Trophoblast cell (in vitro differentiated cells and primary cell): Measurements from ENCODE around the gene SAMSN1.

Experiments used
- DNase-seq, 2 donors: peaks; one replicate each; pipeline ENCODE4 v3.0.0-alpha.2; 2016
- H2AFZ ChIP-seq: 2 replicates; pipeline ENCODE4 v1.6.1; 2013; ENCODE audit warnings: low read length, moderate library complexity, mild to moderate bottlenecking; ENCODE audit not compliant: insufficient read depth, poor library complexity
- H2AK5ac ChIP-seq: 2 replicates; pipeline ENCODE4 v1.6.1; 2013; ENCODE audit warnings: mild to moderate bottlenecking, low read length
- H2BK120ac ChIP-seq: 2 replicates; pipeline ENCODE4 v1.6.1; 2013; ENCODE audit warnings: low read length, mild to moderate bottlenecking, moderate library complexity; ENCODE audit not compliant: insufficient read depth, poor library complexity
- H2BK12ac ChIP-seq: 2 replicates; pipeline ENCODE4 v1.6.1; 2013; ENCODE audit warnings: mild to moderate bottlenecking, low read length, moderate library complexity
- H2BK5ac ChIP-seq: 2 replicates; pipeline ENCODE4 v1.6.1; 2013; ENCODE audit warnings: low read length, low read depth, moderate library complexity, mild to moderate bottlenecking; ENCODE audit not compliant: poor library complexity
- H3K14ac ChIP-seq: 2 replicates; pipeline ENCODE4 v1.6.1; 2013; ENCODE audit warnings: mild to moderate bottlenecking, low read length
- H3K18ac ChIP-seq: 2 replicates; pipeline ENCODE4 v1.6.1; 2013; ENCODE audit warnings: mild to moderate bottlenecking, low read length
- H3K23ac ChIP-seq: 2 replicates; pipeline ENCODE4 v1.6.1; 2013; ENCODE audit warnings: low read length
- H3K27ac ChIP-seq: 2 replicates; pipeline ENCODE4 v1.5.1; 2013; ENCODE audit warnings: low read depth, mild to moderate bottlenecking, inconsistent platforms, low read length, moderate library complexity
- H3K27me3 ChIP-seq: 2 replicates; pipeline ENCODE4 v1.6.1; 2013; ENCODE audit warnings: inconsistent platforms, mild to moderate bottlenecking, low read length, moderate library complexity; ENCODE audit not compliant: insufficient read depth
- H3K36me3 ChIP-seq, 2 experiments: 1 replicate in 1 of 2; 2 replicates in 1 of 2; pipeline ENCODE4 v1.6.1; 2013; ENCODE audit warnings: low read length in 2 of 2, mild to moderate bottlenecking in 2 of 2, moderate library complexity in 1 of 2; ENCODE audit not compliant: insufficient read depth in 2 of 2, control insufficient read depth in 1 of 2
- H3K4ac ChIP-seq: 2 replicates; pipeline ENCODE4 v1.6.1; 2013; ENCODE audit warnings: low read depth, mild to moderate bottlenecking, low read length, moderate library complexity
- H3K4me1 ChIP-seq, 2 experiments: 1 replicate in 1 of 2; 2 replicates in 1 of 2; pipeline ENCODE4 v1.6.1; 2013; ENCODE audit warnings: low read length in 2 of 2, mild to moderate bottlenecking in 2 of 2, moderate library complexity in 1 of 2; ENCODE audit not compliant: insufficient read depth in 2 of 2, control insufficient read depth in 1 of 2
- H3K4me2 ChIP-seq: 2 replicates; pipeline ENCODE4 v1.6.1; 2013; ENCODE audit warnings: inconsistent platforms, mild to moderate bottlenecking, low read length, moderate library complexity
- H3K4me3 ChIP-seq: 2 replicates; pipeline ENCODE4 v1.5.1; 2013; ENCODE audit warnings: mild to moderate bottlenecking, low read depth, low read length, inconsistent platforms
- H3K79me1 ChIP-seq: one replicate; pipeline ENCODE4 v1.6.1; 2013; ENCODE audit warnings: low read length
- H3K79me2 ChIP-seq: 2 replicates; pipeline ENCODE4 v1.6.1; 2013; ENCODE audit warnings: low read length, mild to moderate bottlenecking; ENCODE audit not compliant: control insufficient read depth, insufficient read depth, poor library complexity
- H3K9ac ChIP-seq: 2 replicates; pipeline ENCODE4 v1.6.1; 2013; ENCODE audit warnings: mild to moderate bottlenecking, low read length
- H3K9me3 ChIP-seq: 2 replicates; pipeline ENCODE4 v1.6.1; 2013; ENCODE audit warnings: low read depth, mild to moderate bottlenecking, control low read depth, inconsistent platforms, low read length; ENCODE audit not compliant: insufficient read depth
- H4K12ac ChIP-seq: 2 replicates; pipeline ENCODE4 v1.6.1; 2013; ENCODE audit warnings: low read depth, mild to moderate bottlenecking, low read length, moderate library complexity
- H4K8ac ChIP-seq: 2 replicates; pipeline ENCODE4 v1.6.1; 2013; ENCODE audit warnings: low read depth, mild to moderate bottlenecking, low read length, moderate library complexity
- H4K91ac ChIP-seq: one replicate; pipeline ENCODE4 v1.6.1; 2013; ENCODE audit warnings: low read depth, mild to moderate bottlenecking, low read length, moderate library complexity
- WGBS: extraction: QIAGEN DNeasy Blood & Tissue Kit; methylation state at CpG from one replicate; pipeline ENCODE4 v1.1.7; 2013; ENCODE audit warnings: missing lambda C conversion rate; ENCODE audit not compliant: insufficient read length, insufficient coverage; ENCODE audit errors: extremely low coverage; 5-methylcytosine and 5-hydroxymethylcytosine counted together

The SAMSN1 gene

GRCh38 chr21:14535702-14536101 is 10.4 kb downstream of the SAMSN1 start:
- no peak overlapping the region for H3K18ac ChIP-seq
- H3K4me1 ChIP-seq: no peaks in the 10 kb centered on the region
- H3K4me3 ChIP-seq: no peak overlapping the region
- H3K9me3 ChIP-seq: no peaks in the 10 kb centered on the region
- no peak overlapping the region for H2AK5ac ChIP-seq
- no peak overlapping the region for H2AFZ ChIP-seq
- H3K4ac ChIP-seq: no peak overlapping the region
- H4K91ac ChIP-seq: no peak overlapping the region
- H2BK120ac ChIP-seq: no peak overlapping the region
- no peak overlapping the region for H4K8ac ChIP-seq
- H3K27me3 ChIP-seq: no peaks in the 10 kb centered on the region
- H3K79me1 ChIP-seq: no peaks in the 10 kb centered on the region
- H3K36me3 ChIP-seq: no peaks in the 10 kb centered on the region
- H4K12ac ChIP-seq: no peak overlapping the region
- no peak overlapping the region for H3K27ac ChIP-seq
- H2BK5ac ChIP-seq: no peak overlapping the region
- no peak overlapping the region for H3K14ac ChIP-seq
- peak in 1 of 2 donors; percentile 19 for DNase-seq
- no peak overlapping the region for H3K23ac ChIP-seq
- H3K4me2 ChIP-seq: no peak overlapping the region
- H3K9ac ChIP-seq: no peak overlapping the region
- H3K79me2 ChIP-seq: no peaks in the 10 kb centered on the region
- no peak overlapping the region for H2BK12ac ChIP-seq

- no peak overlapping the region for H3K27ac ChIP-seq
- no peak overlapping the region for H2BK5ac ChIP-seq
- H3K4me2 ChIP-seq: no peak overlapping the region
- no peak overlapping the region for H3K4me3 ChIP-seq
- H3K36me3 ChIP-seq: no peaks in the 10 kb centered on the region
- no peak overlapping the region for H4K12ac ChIP-seq
- H2AFZ ChIP-seq: no peak overlapping the region
- no peak overlapping the region for H3K18ac ChIP-seq
- no peak overlapping the region for H3K23ac ChIP-seq
- H3K79me2 ChIP-seq: no peaks in the 10 kb centered on the region
- no CpG with 5 or more reads among the region's 6 CpGs for WGBS
- no peak overlapping the region for H4K91ac ChIP-seq
- H3K9me3 ChIP-seq: no peaks in the 10 kb centered on the region
- peak; percentile 59 to 94 for DNase-seq
- H3K14ac ChIP-seq: no peak overlapping the region
- no peaks in the 10 kb centered on the region for H3K27me3 ChIP-seq
- H3K4ac ChIP-seq: no peak overlapping the region
- H2BK120ac ChIP-seq: no peak overlapping the region
- H2AK5ac ChIP-seq: no peak overlapping the region
- no peaks in the 10 kb centered on the region for H3K79me1 ChIP-seq
- no peak overlapping the region for H2BK12ac ChIP-seq
- H3K4me1 ChIP-seq: no peaks in the 10 kb centered on the region
- no peak overlapping the region for H3K9ac ChIP-seq
- H4K8ac ChIP-seq: no peak overlapping the region
These were observed 12.4 kb downstream of the SAMSN1 start for GRCh38 chr21:14533499-14534428.

GRCh38 chr21:14531757-14532316 is 14.3 kb downstream of the SAMSN1 start:
- H3K4ac ChIP-seq: no peak overlapping the region
- H3K79me2 ChIP-seq: no peaks in the 10 kb centered on the region
- H3K36me3 ChIP-seq: no peaks in the 10 kb centered on the region
- no peaks in the 10 kb centered on the region for H3K4me1 ChIP-seq
- no peaks in the 10 kb centered on the region for H3K79me1 ChIP-seq
- H3K23ac ChIP-seq: no peak overlapping the region
- H3K27ac ChIP-seq: no peak overlapping the region
- no peak overlapping the region for H3K14ac ChIP-seq
- H3K27me3 ChIP-seq: no peaks in the 10 kb centered on the region
- H2BK120ac ChIP-seq: no peak overlapping the region
- no peak overlapping the region for H2AFZ ChIP-seq
- no peak overlapping the region for H2AK5ac ChIP-seq
- DNase-seq: no peak
- no peak overlapping the region for H2BK12ac ChIP-seq
- no peak overlapping the region for H3K4me2 ChIP-seq
- H4K91ac ChIP-seq: no peak overlapping the region
- H3K4me3 ChIP-seq: no peak overlapping the region
- no peaks in the 10 kb centered on the region for H3K9me3 ChIP-seq
- H4K12ac ChIP-seq: no peak overlapping the region
- no peak overlapping the region for H4K8ac ChIP-seq
- H3K9ac ChIP-seq: no peak overlapping the region
- H2BK5ac ChIP-seq: no peak overlapping the region
- no CpG with 5 or more reads among the region's 3 CpGs for WGBS
- H3K18ac ChIP-seq: no peak overlapping the region

GRCh38 chr21:14530592-14530991 is 15.5 kb downstream of the SAMSN1 start:
- DNase-seq: no peak
- Histone ChIP-seq H2BK12ac (no peak overlapping the region), H3K14ac (no peak overlapping the region), H4K12ac (no peak overlapping the region), H3K18ac (no peak overlapping the region), H3K36me3 (no peaks in the 10 kb centered on the region), H3K23ac (no peak overlapping the region), H3K4me1 (no peaks in the 10 kb centered on the region), H2BK5ac (no peak overlapping the region), H3K27me3 (no peaks in the 10 kb centered on the region), H4K91ac (no peak overlapping the region), H2BK120ac (no peak overlapping the region), H4K8ac (no peak overlapping the region), H2AK5ac (no peak overlapping the region), H3K4me2 (no peak overlapping the region), H3K27ac (no peak overlapping the region), H3K79me1 (no peaks in the 10 kb centered on the region), H3K9ac (no peak overlapping the region), H3K79me2 (no peaks in the 10 kb centered on the region), H3K4me3 (no peak overlapping the region), H3K4ac (no peak overlapping the region), H3K9me3 (no peaks in the 10 kb centered on the region), H2AFZ (no peak overlapping the region)
- WGBS: no CpG with 5 or more reads among the region's 2 CpGs
